ENCODE data around the gene DENND1C.

GRCh38 chr19:6514089-6514488 lies 32.5 kb upstream of the DENND1C start:
- TF ChIP-seq CTCF (conservative IDR thresholded peaks at IDR 0.05; ENCODE audit: low read depth, low read length) (no peak), EZH2 (IDR thresholded peaks at IDR 0.05; ENCODE audit: low read length, unreplicated experiment) (no peak)
